Non-pigmented ciliary epithelial cell (primary cell): ENCODE results near the gene STK16.
A peak's percentile ranks its signal among the peaks of the same experiment; 100 is the strongest.

ENCODE experiments used
- DNase-seq: peaks from one replicate; pipeline ENCODE4 v3.0.0-alpha.2; 2010; ENCODE audit warnings: low read depth

STK16 gene

GRCh38 chr2:219289195-219289536 is 43.9 kb downstream of the STK16 start:
- DNase-seq: no peak

GRCh38 chr2:219289537-219290361 is 44.5 kb downstream of the STK16 start:
- DNase-seq: peak; percentile 65

GRCh38 chr2:219290381-219291171 is 45.3 kb downstream of the STK16 start:
- no peak for DNase-seq

- no peak for DNase-seq
Observed at GRCh38 chr2:219291394-219291793, 46.1 kb downstream of the STK16 start.

- no peak for DNase-seq
Observed at GRCh38 chr2:219291910-219292490, 46.7 kb downstream of the STK16 start.

- no peak for DNase-seq
Observed at GRCh38 chr2:219292616-219293015, 47.3 kb downstream of the STK16 start.

GRCh38 chr2:219293736-219294231 is 48.5 kb downstream of the STK16 start:
- DNase-seq: no peak

- DNase-seq: peak; percentile 27
Observed at GRCh38 chr2:219294356-219295351, 49.4 kb downstream of the STK16 start.

- DNase-seq: no peak
Observed at GRCh38 chr2:219296142-219296541, 50.9 kb downstream of the STK16 start.

GRCh38 chr2:219296631-219297391 is 51.5 kb downstream of the STK16 start:
- DNase-seq: no peak

- no peak for DNase-seq
Observed at GRCh38 chr2:219297766-219298456, 52.6 kb downstream of the STK16 start.

- no peak for DNase-seq
Observed at GRCh38 chr2:219298759-219299371, 53.6 kb downstream of the STK16 start.

- no peak for DNase-seq
Observed at GRCh38 chr2:219299372-219299760, 54.1 kb downstream of the STK16 start.
